T-helper 2 cell (primary cell): Measurements from ENCODE around the gene DLGAP4.

ENCODE experiments used
- DNase-seq, 5 experiments: peaks; one replicate each; pipeline versions ENCODE4 v3.0.0 to v3.0.0-alpha.2; 2012 to 2022

The DLGAP4 gene

DNA sequence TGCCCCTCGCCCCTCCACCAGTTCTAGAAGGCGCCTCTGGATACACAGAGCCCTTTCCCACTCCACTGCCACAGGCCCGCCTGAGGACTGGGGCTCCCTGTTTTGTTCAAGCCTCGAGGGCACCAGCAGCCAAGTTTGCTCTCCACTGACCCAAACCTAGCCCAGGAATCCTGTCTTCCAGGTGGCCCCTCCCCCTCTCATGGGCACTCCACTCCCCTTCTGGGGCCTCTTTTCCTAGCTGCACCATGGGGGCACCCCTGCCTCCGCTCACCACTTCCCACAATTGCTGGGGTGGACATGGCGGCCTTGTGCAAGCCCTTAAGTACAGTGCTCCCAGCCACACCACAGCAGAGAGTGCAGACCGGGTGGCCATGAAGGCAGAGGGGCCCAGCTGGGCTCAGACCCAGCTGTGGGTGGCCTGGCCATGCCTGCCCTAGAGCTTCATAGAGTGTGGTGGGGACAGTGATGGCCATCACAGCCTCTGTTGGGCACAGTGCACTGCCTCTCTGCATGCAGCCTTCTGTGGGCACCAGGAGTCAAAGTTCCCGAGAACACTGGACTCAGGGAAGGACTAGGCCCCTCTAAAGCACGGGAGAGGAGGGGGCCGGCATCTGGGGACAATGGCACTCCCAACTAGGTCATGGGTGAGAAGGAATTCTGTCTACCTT lies 236.5 kb downstream of the DLGAP4 start:
- no peak for DNase-seq

DNA sequence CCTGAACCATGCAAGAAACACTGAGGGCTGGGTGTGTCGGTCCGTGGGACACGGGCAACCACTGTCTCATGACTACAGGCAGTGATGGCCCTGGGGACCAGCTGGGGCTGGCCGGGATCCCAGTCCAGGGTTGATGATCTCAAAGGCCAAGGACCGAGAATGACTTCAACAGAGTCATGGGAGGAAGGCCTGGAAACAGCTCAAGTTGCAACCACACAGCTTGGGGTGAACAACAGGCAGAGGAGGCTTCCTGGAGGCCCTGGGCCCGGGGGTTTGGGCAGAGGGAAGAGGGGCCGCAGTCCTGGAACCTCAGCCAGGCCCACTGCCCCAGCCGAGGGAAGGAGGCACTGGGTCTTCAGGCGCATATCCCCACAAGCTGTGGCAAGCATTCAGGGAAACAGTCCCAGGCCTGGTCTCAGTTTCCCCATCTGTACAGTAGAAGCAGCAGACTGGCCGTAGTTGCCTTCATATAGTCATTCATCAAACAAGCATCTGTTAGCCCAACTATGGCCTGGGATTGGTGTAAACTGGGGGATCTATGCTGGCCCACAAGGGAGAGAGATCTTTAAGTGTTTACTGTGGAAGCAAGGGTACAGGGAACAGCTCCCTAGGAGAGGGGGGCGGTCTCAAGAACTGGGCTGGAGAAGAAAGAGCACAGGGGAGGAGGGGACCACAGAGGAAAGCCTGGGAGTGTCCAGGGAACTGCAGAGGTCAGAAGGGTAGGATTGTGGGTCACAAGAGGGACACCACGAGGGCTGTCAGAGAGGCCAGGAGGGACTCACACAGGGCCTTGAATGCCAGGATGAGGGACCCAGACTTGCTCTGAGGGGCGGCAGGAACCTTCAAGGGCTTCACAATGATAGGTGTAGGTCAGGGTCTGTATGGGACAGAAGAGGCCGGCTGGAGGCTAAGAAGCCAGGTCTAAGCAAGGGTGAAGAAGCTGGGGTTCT lies 237.3 kb downstream of the DLGAP4 start:
- DNase-seq: no peak

GRCh38 chr20:36544134-36545018 lies 238.2 kb downstream of the DLGAP4 start:
- DNase-seq: no peak

DNA sequence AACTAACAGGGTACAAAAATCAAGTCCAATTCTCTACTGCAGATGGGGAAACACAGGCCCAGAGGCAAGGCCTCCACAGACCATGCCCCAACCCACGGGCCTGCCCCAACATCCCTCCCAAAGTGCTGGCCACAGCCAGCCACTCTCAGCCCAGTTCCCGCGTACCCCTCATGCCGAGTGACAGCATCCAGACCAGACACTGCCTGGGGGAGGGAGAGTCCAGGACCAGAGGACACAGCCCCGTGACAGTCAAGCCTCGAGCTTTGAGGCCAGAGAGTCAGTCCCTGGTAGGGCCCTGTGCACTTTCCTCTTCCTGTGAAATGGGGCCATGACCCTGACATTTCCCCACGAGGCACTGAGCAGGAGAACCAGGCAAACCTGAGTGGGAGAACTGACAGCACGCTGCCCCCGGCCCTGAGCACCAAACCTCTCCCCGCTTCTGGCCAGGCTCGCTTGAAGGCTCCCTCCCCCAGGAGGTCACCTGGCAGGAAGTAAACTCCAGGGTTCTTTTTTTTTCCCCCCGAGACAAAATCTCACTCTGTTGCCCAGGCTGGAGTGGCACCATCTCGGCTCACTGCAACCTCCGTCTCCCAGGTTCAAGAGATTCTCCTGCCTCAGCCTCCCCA lies 240.1 kb downstream of the DLGAP4 start:
- DNase-seq: no peak

DNA sequence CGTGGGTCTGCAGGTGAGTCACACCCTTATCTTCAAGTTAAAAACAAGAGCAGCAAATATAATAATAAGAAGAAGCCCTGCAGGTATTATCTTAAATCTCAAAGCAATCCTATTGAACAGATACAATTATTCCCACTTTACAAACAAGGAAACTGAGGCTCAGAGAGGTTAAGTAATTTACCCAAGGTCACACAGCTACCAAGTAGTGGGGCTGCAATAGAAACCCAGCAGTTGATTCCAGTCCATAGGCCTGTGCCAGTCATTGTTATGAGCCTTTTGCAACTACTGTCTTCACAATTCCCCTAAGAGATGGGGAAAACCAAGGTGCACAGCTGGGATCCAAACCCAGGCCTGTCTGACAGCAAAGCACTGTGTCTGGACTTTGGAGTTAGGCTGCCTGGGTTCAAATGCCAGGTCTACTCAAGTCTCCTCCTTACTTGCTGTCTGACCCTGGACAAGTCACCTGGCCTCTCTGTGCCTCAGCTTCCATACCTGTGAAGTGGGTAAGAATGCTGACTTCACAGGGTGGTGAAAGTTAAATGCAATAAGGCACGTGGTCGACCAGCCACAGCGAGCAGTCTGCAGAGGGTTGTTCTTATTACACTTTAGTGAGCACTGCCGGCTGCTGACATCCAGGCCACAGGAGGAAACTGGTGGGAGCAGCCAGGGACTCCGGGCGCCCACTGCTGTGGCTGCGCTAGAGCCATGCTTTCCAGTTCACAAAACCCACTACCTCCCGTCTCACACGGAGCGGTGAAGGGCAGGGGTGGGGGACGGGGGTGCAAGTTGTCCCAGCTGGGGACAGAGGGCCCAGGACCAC lies 241.3 kb downstream of the DLGAP4 start:
- DNase-seq: no peak

- no peak for DNase-seq
Observed at GRCh38 chr20:36548006-36548315, 241.8 kb downstream of the DLGAP4 start.

- no peak for DNase-seq
Observed at GRCh38 chr20:36548704-36549627, 242.8 kb downstream of the DLGAP4 start.

GRCh38 chr20:36549628-36549941 lies 243.4 kb downstream of the DLGAP4 start:
- DNase-seq: no peak

DNA sequence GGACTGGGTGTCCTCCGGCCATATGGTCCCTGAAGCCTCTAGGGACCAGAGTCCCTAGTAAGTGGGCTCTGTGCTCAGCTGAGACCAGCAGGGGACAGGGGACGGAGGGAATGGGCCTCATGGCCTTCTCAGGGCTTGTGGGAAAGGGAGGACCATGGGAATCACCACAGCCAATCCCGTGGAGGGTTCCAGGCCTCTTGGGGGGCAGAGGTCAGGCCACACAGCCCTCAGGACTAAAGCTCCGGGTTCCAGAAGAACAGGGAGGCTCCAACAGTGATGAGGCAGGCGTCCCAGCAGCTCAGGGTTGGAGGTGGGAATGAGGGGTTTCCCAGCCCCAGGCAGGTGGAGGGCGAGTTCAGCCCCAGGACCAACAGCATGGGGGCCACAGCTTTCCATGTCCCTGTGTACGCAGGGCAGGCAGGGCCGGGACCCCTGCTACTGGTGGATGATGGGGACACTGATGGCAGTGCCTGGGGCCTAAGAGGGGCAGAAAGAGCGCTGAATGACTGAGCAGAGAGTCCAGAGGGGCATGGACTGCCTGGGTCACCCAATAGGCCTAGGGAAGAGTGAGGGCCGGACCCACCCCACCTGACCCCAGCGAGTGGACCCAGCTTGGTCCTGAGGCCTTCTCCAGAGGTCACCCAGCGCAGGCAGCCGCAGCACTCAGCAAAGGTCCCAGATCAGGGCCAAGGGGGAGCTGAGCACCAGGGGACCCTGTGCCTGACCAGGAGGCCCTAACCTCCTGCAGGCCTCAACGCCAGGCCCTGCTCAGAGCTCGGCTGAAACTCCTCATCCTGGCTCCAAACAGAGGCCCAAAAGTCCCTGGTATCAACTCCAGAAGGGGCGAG lies 244.0 kb downstream of the DLGAP4 start:
- DNase-seq: no peak

DNA sequence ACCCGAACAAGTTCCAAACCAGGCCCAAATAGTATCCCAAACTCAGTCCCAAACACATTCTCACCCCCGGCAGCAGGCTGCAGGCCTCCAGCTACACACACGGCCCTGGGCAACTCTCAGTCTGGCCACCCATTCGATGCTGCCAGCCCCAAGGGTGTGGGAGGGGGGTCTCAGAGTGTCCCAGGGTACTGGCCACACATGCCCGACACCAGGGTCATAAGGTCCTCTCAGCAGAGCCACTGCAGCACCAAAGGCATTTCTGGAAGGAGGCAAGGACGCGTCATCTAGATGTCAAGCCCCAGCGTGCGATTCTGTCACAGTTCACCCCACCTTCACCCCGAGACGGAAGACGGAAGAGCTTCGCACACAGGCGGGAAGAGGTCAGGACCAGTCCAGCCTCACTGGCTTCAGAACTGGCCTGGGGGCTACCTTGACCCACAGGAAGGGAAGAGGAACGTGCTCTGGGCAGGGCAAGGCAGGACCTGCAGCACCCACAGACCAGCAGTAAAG lies 244.7 kb downstream of the DLGAP4 start:
- no peak for DNase-seq

DNA sequence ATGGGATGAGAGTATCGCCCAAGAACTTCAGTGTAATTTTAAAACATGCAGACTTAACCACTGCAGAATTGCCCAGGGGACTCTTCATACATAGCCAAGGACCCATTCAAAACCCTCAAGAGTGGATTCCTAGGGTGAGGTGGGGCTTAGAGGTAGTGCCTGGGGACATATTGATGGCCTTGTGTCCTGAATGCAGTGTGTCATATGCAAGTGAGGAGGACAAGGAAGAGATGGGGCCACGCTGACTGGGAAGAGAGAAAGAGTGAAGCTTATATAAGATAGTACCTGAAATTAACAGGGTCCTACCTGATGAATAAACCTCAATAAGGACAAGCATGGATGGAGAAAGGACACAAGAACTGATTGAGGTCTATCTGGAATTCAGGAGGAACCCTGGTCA lies 249.1 kb downstream of the DLGAP4 start:
- DNase-seq: no peak

DNA sequence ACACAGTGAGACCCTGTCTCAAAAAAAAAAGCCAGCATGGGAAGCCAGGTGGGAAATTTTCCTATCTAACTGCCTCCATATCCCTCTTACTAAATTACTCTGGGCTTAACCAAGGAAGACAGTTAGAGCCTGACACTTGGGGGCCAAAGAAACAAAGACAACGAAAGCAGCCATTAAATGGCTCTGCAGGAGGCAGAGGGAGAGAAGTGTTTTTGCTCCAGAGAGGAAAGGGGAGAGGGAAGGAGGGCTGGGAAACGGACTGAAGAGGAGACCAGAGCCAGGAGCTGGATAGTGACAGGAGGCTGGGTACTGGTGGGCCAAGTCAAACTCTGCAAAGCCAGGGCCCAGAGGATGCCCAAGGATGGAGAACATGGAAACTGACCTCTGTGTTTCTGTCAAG lies 256.6 kb downstream of the DLGAP4 start:
- DNase-seq: no peak

DNA sequence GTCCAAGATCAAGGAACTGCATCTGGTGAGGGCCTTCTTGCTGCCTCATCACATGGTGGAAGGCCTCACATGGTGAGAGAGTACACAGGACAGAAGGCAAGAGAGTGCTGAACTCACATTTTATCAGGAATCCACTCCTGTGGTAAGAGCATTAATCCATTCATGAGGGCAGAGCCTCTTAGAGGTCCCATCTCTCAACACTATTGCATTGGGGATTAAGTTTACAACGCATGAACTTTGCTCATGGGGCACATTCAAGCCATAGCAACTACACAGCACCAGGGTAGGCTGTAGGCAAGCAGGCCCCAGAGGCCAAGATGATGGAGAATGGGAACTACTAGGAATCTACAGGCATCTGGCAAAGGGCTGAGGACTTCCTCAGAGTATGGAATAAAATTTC lies 257.2 kb downstream of the DLGAP4 start:
- DNase-seq: no peak

GRCh38 chr20:36564078-36564725 lies 258.1 kb downstream of the DLGAP4 start:
- DNase-seq: peak in 1 of 5 experiments; percentile 60

GRCh38 chr20:36564726-36565121 lies 258.6 kb downstream of the DLGAP4 start:
- DNase-seq: peak in 2 of 5 experiments; percentile 46 to 71

GRCh38 chr20:36565520-36565919 lies 259.4 kb downstream of the DLGAP4 start:
- DNase-seq: no peak

DNA sequence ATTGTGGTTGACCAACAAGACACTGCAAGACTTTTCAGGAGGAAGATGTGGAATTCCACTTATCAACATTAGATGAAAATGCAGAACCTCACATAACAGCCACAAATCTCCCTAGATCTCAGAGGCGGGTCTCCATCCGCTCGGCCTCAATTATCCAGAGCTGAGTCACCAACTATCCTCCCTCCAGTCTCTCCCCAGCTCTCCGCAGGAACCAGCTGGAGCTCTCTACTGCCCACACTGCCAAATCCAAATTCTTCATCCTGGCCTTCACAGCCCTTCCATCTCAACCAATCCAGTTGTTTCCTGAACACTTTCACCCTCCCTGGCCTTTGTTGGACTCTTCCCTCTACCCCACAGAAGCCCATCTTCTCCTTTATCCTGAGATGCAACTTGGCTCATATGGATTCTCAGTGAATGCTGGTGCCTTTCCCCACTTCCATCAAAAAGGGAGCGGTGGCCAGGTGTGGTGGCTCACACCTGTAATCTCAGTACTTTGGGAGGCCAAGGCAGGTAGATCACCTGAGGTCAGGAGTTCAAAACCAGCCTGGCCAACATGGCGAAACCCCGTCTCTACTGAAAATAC lies 263.8 kb downstream of the DLGAP4 start:
- no peak for DNase-seq
